Endothelial cell of umbilical vein (primary cell): Measurements from ENCODE around the gene TEX38. TPM values are rescaled to one million over a fixed set of nuclear protein-coding genes. Genes with fewer than 3 reads are reported as not detected.

ENCODE experiments used
- BruUV-seq: library from RNA; stranded (reverse); fragments of 400-500 nt; replicated peaks from 2 replicates; lab custom pipeline; 2021; lab: Mats Ljungman, UMichigan
- CTCF ChIA-PET: fragments of 300-600, 350-600 bp; sonication (Branson Sonifier 250); formaldehyde crosslinking; loops from one replicate; lab custom pipeline; 2021; ENCODE audit warnings: antibody characterized with exemption, inconsistent platforms; lab: Charles Lee
- POLR2A ChIA-PET: fragments of 300-600, 350-600 bp; sonication (Branson Sonifier 250); formaldehyde crosslinking; loops from one replicate; lab custom pipeline; 2021; ENCODE audit warnings: antibody characterized with exemption, inconsistent platforms; lab: Charles Lee
- DNase-seq: peaks from one replicate; pipeline ENCODE4 v3.0.0-alpha.2; 2011; ENCODE audit warnings: low read depth, low spot score
- FAIRE-seq: peaks from 2 replicates; lab custom pipeline; 2011; peaks lifted over from hg19 to GRCh38; lab: Jason Lieb, UNC
- H2AFZ ChIP-seq: 2 replicates; pipeline ENCODE4 v1.6.0; 2012; ENCODE audit warnings: low read depth, low read length, control low read depth, inconsistent platforms
- H3K27ac ChIP-seq: 2 replicates; pipeline ENCODE4 v1.5.1; 2011; ENCODE audit warnings: low read depth, mild to moderate bottlenecking, control low read depth, low read length, moderate library complexity; ENCODE audit not compliant: insufficient read depth
- H3K27me3 ChIP-seq, 2 experiments: 2 replicates each; pipeline versions ENCODE4 v1.6.0 to v1.6.1; 2011; ENCODE audit warnings: low read length in 2 of 2, mixed read lengths in 1 of 2; ENCODE audit not compliant: control insufficient read depth in 2 of 2, insufficient read depth in 2 of 2
- H3K36me3 ChIP-seq, 2 experiments: 2 replicates in 1 of 2; 3 replicates in 1 of 2; pipeline ENCODE4 v1.5.1; 2011; ENCODE audit warnings: low read length in 2 of 2, mild to moderate bottlenecking in 1 of 2, moderate library complexity in 1 of 2; ENCODE audit not compliant: control insufficient read depth in 2 of 2, insufficient read depth in 2 of 2; ENCODE audit errors: extremely low read depth in 1 of 2
- H3K4me1 ChIP-seq: 3 replicates; pipeline ENCODE4 v1.5.1; 2011; ENCODE audit warnings: mild to moderate bottlenecking, low read length; ENCODE audit not compliant: control insufficient read depth, insufficient read depth; ENCODE audit errors: extremely low read depth
- H3K4me2 ChIP-seq: 2 replicates; pipeline ENCODE4 v1.6.1; 2011; ENCODE audit warnings: low read length, control low read depth, mixed read lengths; ENCODE audit not compliant: insufficient read depth
- H3K4me3 ChIP-seq, 3 experiments: fragments of 200-600 bp in 1 of 3; sonication (generic), shearing (Covaris generic) in 1 of 3; replicated peaks in 1 of 3; 2 replicates each; pipeline ENCODE4 v1.5.1; 2011 to 2016; ENCODE audit warnings: control low read depth in 3 of 3, low read length in 3 of 3, mild to moderate bottlenecking in 2 of 3, inconsistent platforms in 1 of 3, low read depth in 1 of 3, moderate library complexity in 1 of 3; ENCODE audit not compliant: insufficient read depth in 1 of 3
- H3K79me2 ChIP-seq: 2 replicates; pipeline ENCODE4 v1.6.0; 2012; ENCODE audit warnings: low read length, inconsistent platforms; ENCODE audit not compliant: control insufficient read depth, insufficient read depth
- H3K9ac ChIP-seq: replicated peaks from 2 replicates; pipeline ENCODE3; 2011; ENCODE audit warnings: low read length, control low read depth; ENCODE audit not compliant: insufficient read depth; ENCODE audit errors: extremely low read depth
- H3K9me1 ChIP-seq: replicated peaks from 3 replicates; pipeline ENCODE4 v1.6.0; 2011; ENCODE audit warnings: mild to moderate bottlenecking, low read length; ENCODE audit not compliant: control insufficient read depth, insufficient read depth; ENCODE audit errors: extremely low read depth
- H3K9me3 ChIP-seq: replicated peaks from 2 replicates; pipeline ENCODE4 v1.5.1; 2012; ENCODE audit warnings: low read length, inconsistent platforms; ENCODE audit not compliant: control insufficient read depth, insufficient read depth
- H4K20me1 ChIP-seq: replicated peaks from 2 replicates; pipeline ENCODE3; 2011; ENCODE audit warnings: mild to moderate bottlenecking, low read length; ENCODE audit not compliant: control insufficient read depth, insufficient read depth; ENCODE audit errors: extremely low read depth
- EZH2 ChIP-seq: IDR thresholded peaks from 2 replicates; pipeline ENCODE4 v1.6.1; 2012; ENCODE audit warnings: borderline replicate concordance, low read depth, mild to moderate bottlenecking, moderate library complexity, low read length, inconsistent platforms; ENCODE audit not compliant: severe bottlenecking
- FOS ChIP-seq: IDR thresholded peaks from 2 replicates; pipeline ENCODE4 v1.6.1; 2011; ENCODE audit warnings: mild to moderate bottlenecking, low read length, moderate library complexity, borderline replicate concordance; ENCODE audit not compliant: insufficient read depth
- GATA2 ChIP-seq: IDR thresholded peaks from 2 replicates; pipeline ENCODE4 v1.7.0; 2011; ENCODE audit warnings: low read depth, mild to moderate bottlenecking, moderate library complexity, mixed read lengths, low read length; ENCODE audit not compliant: insufficient read length, insufficient read depth
- JUN ChIP-seq: IDR thresholded peaks from 2 replicates; pipeline ENCODE4 v1.6.1; 2011; ENCODE audit warnings: borderline replicate concordance, low read depth; ENCODE audit not compliant: insufficient read length, insufficient read depth
- MYC ChIP-seq: IDR thresholded peaks from one replicate; pipeline ENCODE4 v1.6.1; 2011; ENCODE audit warnings: mild to moderate bottlenecking, low read depth, low read length
- POLR2A ChIP-seq: IDR thresholded peaks from 2 replicates; pipeline ENCODE4 v1.6.1; 2012; ENCODE audit warnings: low read depth, mild to moderate bottlenecking, control low read depth, low read length
- POLR2AphosphoS5 ChIP-seq: IDR thresholded peaks from 2 replicates; pipeline ENCODE4 v1.6.1; 2012; ENCODE audit warnings: low read depth, mild to moderate bottlenecking, control low read depth, low read length, moderate library complexity; ENCODE audit not compliant: insufficient read depth
- dilution Hi-C: fragments of 300-500 bp; cut with MboI; formaldehyde crosslinking; loops from one replicate; pipeline ENCODE4 v1.15.0; 2019; ENCODE audit warnings: low sequenced_read_pairs; ENCODE audit not compliant: extremely low pct_ligation_motif_present
- intact Hi-C: fragments of 100-400 bp; cut with micrococcal nuclease; formaldehyde crosslinking; loops from one replicate; pipeline ENCODE4 v1.10.0; 2022
- polyA plus RNA-seq, 4 experiments: library from polyadenylated mRNA; depleted of rRNA in 3 of 4; stranded (reverse) in 3 of 4; unstranded in 1 of 4; fragments of >200 nt; gene quantifications; 2 replicates each; pipeline versions ENCODE4 v1.2.1 to v1.2.3, GENCODE V29; 2011 to 2012; ENCODE audit warnings: missing spikeins in 1 of 4
- total RNA-seq: library from RNA; stranded (reverse); gene quantifications from 2 replicates; pipeline ENCODE4 v1.2.3, GENCODE V29; 2021
- TF ChIP-seq, protein P1 (sequence below): IDR thresholded peaks from 2 replicates; pipeline ENCODE4 v1.6.1; 2011; ENCODE audit not compliant: insufficient read depth, insufficient read length
- TF ChIP-seq, protein P2 (sequence below), 2 donors: IDR thresholded peaks; 1 replicate in 1 of 2; 2 replicates in 1 of 2; pipeline ENCODE4 v1.5.1; 2011; ENCODE audit warnings: low read length in 2 of 2, mild to moderate bottlenecking in 2 of 2, moderate library complexity in 2 of 2, control low read depth in 1 of 2, inconsistent platforms in 1 of 2, low read depth in 1 of 2; ENCODE audit not compliant: insufficient read depth in 1 of 2; ENCODE audit errors: extremely low read depth in 1 of 2

Gene TEX38
- total and polyA plus RNA-seq, 2 donors (not counting 3 experiments of a cell fraction or from before 2014, with no cell fraction given) = not detected

DNA sequence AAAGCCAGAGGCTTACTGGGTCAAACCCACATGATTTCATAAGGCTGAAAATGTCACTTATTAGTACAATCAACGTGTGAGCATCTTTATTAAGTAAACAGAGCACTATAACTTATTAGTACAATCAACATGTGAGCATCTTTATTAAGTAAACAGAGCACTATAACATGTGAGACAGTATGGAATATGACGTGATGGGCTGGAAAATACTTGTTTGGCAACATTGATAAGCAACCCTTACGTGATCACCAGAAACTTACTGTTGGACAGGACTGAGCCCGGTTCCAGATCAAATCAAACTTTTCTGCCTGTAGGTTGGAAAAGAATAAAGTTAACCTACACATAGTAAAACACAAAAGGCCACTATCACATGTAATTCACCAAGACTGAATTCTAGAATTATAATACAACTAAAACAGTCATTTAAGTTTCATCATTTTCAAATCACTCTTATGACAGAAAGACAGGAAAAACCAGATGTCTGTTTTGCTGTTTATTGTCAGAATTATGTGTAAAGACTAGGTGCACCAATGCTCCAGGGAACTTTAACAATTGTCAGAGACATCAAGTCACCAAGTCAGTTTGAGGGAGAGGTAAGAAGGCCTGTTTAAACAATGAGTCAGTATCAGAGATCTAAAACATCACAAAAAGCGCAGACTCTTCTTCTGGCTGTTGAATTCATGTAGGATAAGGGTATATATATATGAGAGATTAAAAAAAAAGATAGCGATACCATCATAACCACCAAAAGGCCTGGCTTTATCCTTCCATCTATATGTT is 19.1 kb upstream of the TEX38 start:
- Histone ChIP-seq H3K27me3 (no peaks in the 10 kb centered on the region), H3K9ac (no peak overlapping the region), H3K27ac (no peak overlapping the region), H3K79me2 (no peaks in the 10 kb centered on the region), H3K4me2 (no peak overlapping the region), H3K9me1 (no peaks in the 10 kb centered on the region), H3K4me1 (no peaks in the 10 kb centered on the region), H4K20me1 (no peaks in the 10 kb centered on the region), H2AFZ (no peak overlapping the region), H3K36me3 (peaks cover 6 to 8% of the 10 kb centered on the region in 2 experiments), H3K4me3 (no peak overlapping the region), H3K9me3 (no peaks in the 10 kb centered on the region)
- intact Hi-C loops (no loop called here), dilution Hi-C loops (no loop called here)
- no peak for DNase-seq
- no peak for TF ChIP-seq JUN
- TF ChIP-seq, protein P1, sequence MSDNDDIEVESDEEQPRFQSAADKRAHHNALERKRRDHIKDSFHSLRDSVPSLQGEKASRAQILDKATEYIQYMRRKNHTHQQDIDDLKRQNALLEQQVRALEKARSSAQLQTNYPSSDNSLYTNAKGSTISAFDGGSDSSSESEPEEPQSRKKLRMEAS = no peak
- no peak for TF ChIP-seq EZH2
- TF ChIP-seq FOS = no peak
- TF ChIP-seq, protein P2, sequence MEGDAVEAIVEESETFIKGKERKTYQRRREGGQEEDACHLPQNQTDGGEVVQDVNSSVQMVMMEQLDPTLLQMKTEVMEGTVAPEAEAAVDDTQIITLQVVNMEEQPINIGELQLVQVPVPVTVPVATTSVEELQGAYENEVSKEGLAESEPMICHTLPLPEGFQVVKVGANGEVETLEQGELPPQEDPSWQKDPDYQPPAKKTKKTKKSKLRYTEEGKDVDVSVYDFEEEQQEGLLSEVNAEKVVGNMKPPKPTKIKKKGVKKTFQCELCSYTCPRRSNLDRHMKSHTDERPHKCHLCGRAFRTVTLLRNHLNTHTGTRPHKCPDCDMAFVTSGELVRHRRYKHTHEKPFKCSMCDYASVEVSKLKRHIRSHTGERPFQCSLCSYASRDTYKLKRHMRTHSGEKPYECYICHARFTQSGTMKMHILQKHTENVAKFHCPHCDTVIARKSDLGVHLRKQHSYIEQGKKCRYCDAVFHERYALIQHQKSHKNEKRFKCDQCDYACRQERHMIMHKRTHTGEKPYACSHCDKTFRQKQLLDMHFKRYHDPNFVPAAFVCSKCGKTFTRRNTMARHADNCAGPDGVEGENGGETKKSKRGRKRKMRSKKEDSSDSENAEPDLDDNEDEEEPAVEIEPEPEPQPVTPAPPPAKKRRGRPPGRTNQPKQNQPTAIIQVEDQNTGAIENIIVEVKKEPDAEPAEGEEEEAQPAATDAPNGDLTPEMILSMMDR (IDR thresholded peaks at IDR 0.05; ENCODE audit: extremely low read depth in 1 of 2, insufficient read depth in 1 of 2, low read depth in 1 of 2, low read length in 2 of 2) = no peak
- no peak for TF ChIP-seq MYC
- no peak for TF ChIP-seq POLR2AphosphoS5
- TF ChIP-seq GATA2 = no peak
- no peak for TF ChIP-seq POLR2A
- BruUV-seq = no TSS peak
- no peak for FAIRE-seq
- ChIA-PET CTCF (interaction anchor here (1.1 to 1.3 kb wide), 2 partner anchors 10 to 23 kb away, joined by 3 to 6 read pairs; no protein-coding TSS in a partner anchor), POLR2A (no interaction called here)
